Endodermal cell (in vitro differentiated cells): ENCODE measurements around the gene PELI2. TPM values are rescaled to one million over a fixed set of nuclear protein-coding genes. Genes with fewer than 3 reads are reported as not detected.

Source experiments
- DNase-seq: peaks from one replicate; pipeline ENCODE4 v3.0.0-alpha.2; 2017
- H3K27ac ChIP-seq: 2 replicates; pipeline ENCODE4 v1.5.1; 2013; ENCODE audit warnings: mild to moderate bottlenecking, low read depth, low read length, moderate library complexity
- H3K27me3 ChIP-seq: 2 replicates; pipeline ENCODE4 v1.6.1; 2013; ENCODE audit warnings: mild to moderate bottlenecking, low read length, moderate library complexity; ENCODE audit not compliant: insufficient read depth, control insufficient read depth, poor library complexity, severe bottlenecking
- H3K36me3 ChIP-seq: 2 replicates; pipeline ENCODE4 v1.7.0; 2013; ENCODE audit warnings: mild to moderate bottlenecking, low read length, moderate library complexity; ENCODE audit not compliant: control insufficient read depth, insufficient read depth
- H3K4me1 ChIP-seq: one replicate; pipeline ENCODE4 v1.7.0; 2013; ENCODE audit warnings: low read length; ENCODE audit not compliant: control insufficient read depth, insufficient read depth
- H3K4me3 ChIP-seq: 2 replicates; pipeline ENCODE4 v1.5.1; 2013; ENCODE audit warnings: mild to moderate bottlenecking, low read length, moderate library complexity
- H3K9ac ChIP-seq: 2 replicates; pipeline ENCODE4 v1.6.1; 2013; ENCODE audit warnings: mild to moderate bottlenecking, low read length, moderate library complexity; ENCODE audit not compliant: poor library complexity, severe bottlenecking; ENCODE audit errors: extremely low read depth
- H3K9me3 ChIP-seq: 2 replicates; pipeline ENCODE4 v1.6.1; 2013; ENCODE audit warnings: mild to moderate bottlenecking, low read length, moderate library complexity; ENCODE audit not compliant: control insufficient read depth
- H3K27ac Mint-ChIP-seq: 2 replicates; pipeline ENCODE4 v1.8.0; 2020; ENCODE audit warnings: mixed read lengths
- H3K27me3 Mint-ChIP-seq: 2 replicates; pipeline ENCODE4 v1.8.0; 2021; ENCODE audit warnings: mild to moderate bottlenecking, mixed read lengths; ENCODE audit not compliant: insufficient read depth
- H3K36me3 Mint-ChIP-seq: 2 replicates; pipeline ENCODE4 v1.8.0; 2020; ENCODE audit warnings: low read depth, mixed read lengths
- H3K4me1 Mint-ChIP-seq: 2 replicates; pipeline ENCODE4 v1.8.0; 2020; ENCODE audit warnings: mixed read lengths
- H3K4me3 Mint-ChIP-seq: 2 replicates; pipeline ENCODE4 v1.8.0; 2020; ENCODE audit warnings: mild to moderate bottlenecking, moderate library complexity, mixed read lengths
- H3K9me3 Mint-ChIP-seq: 2 replicates; pipeline ENCODE4 v1.8.0; 2020; ENCODE audit warnings: mild to moderate bottlenecking, mixed read lengths
- CTCF ChIP-seq: fragments of 200-600 bp; sonication (generic); conservative IDR thresholded peaks from 2 replicates; pipeline ENCODE4 v1.5.0; 2021; ENCODE audit warnings: antibody characterized with exemption, mild to moderate bottlenecking
- WGBS, 2 experiments: methylation state at CpG; one replicate each; pipeline versions ENCODE4 v1.1.5 to v1.1.7; 2013; ENCODE audit warnings: missing lambda C conversion rate in 2 of 2, mixed read lengths in 1 of 2; ENCODE audit not compliant: insufficient coverage in 1 of 2, insufficient read length in 1 of 2; 5-methylcytosine and 5-hydroxymethylcytosine counted together
- total RNA-seq, 2 donors: library from RNA; stranded (reverse); fragmentation: NEBNext Ultra II Directional in 1 of 2; extraction: Animal tissue kit (Norgen Biotek cat#: 25700) in 1 of 2; gene quantifications; 2 replicates in 1 of 2; 3 replicates in 1 of 2; pipeline ENCODE4 v1.2.1, GENCODE V29; 2021

The PELI2 gene
- total RNA-seq, 2 donors from 2014 or later: 5.9 to 8.1 TPM

- Mint-ChIP-seq H3K27ac (no peak overlapping the region), H3K36me3 (no peaks in the 10 kb centered on the region), H3K4me1 (peaks cover 13% of the 10 kb centered on the region), H3K27me3 (peaks cover 32% of the 10 kb centered on the region), H3K9me3 (no peaks in the 10 kb centered on the region), H3K4me3 (no peak overlapping the region)
- Histone ChIP-seq H3K27ac (no peak overlapping the region), H3K9me3 (no peaks in the 10 kb centered on the region), H3K36me3 (no peaks in the 10 kb centered on the region), H3K27me3 (peaks cover 17% of the 10 kb centered on the region), H3K4me1 (peaks cover 12% of the 10 kb centered on the region), H3K4me3 (no peak overlapping the region), H3K9ac (no peak overlapping the region)
- TF ChIP-seq CTCF: no peak
- WGBS, 2 experiments: 91 to 94% methylated on average over 2 of the region's 2 CpGs
- DNase-seq: no peak
These were observed 37.1 kb upstream of the PELI2 start for GRCh38 chr14:56081139-56081538.

- WGBS, 2 experiments: 95 to 100% methylated on average over 1 to 2 of the region's 2 CpGs
- no peaks in the 10 kb centered on the region for H3K36me3 ChIP-seq
- Mint-ChIP-seq H3K27ac (no peak overlapping the region), H3K4me1 (peaks cover 21% of the 10 kb centered on the region), H3K27me3 (peaks cover 17% of the 10 kb centered on the region), H3K9me3 (no peaks in the 10 kb centered on the region), H3K36me3 (no peaks in the 10 kb centered on the region), H3K4me3 (no peak overlapping the region)
- DNase-seq: no peak
- no peak overlapping the region for H3K9ac ChIP-seq
- H3K4me1 ChIP-seq: peaks cover 18% of the 10 kb centered on the region
- H3K27me3 ChIP-seq: peaks cover 5% of the 10 kb centered on the region
- no peaks in the 10 kb centered on the region for H3K9me3 ChIP-seq
- TF ChIP-seq CTCF: no peak
- H3K4me3 ChIP-seq: no peak overlapping the region
- H3K27ac ChIP-seq: no peak overlapping the region
These were observed 35.3 kb upstream of the PELI2 start for GRCh38 chr14:56082880-56083279.

GRCh38 chr14:56085471-56085870, 32.7 kb upstream of the PELI2 start:
- Histone ChIP-seq H3K9ac (no peak overlapping the region), H3K4me1 (peaks cover 32% of the 10 kb centered on the region), H3K27ac (no peak overlapping the region), H3K27me3 (no peaks in the 10 kb centered on the region), H3K9me3 (no peaks in the 10 kb centered on the region), H3K36me3 (no peaks in the 10 kb centered on the region), H3K4me3 (no peak overlapping the region)
- peaks cover 14% of the 10 kb centered on the region for H3K27me3 Mint-ChIP-seq
- TF ChIP-seq CTCF: no peak
- peaks cover 34% of the 10 kb centered on the region for H3K4me1 Mint-ChIP-seq
- 95 to 98% methylated on average over 4 of the region's 4 CpGs for WGBS, 2 experiments
- H3K9me3 Mint-ChIP-seq: no peaks in the 10 kb centered on the region
- no peak for DNase-seq
- H3K27ac Mint-ChIP-seq: no peak overlapping the region
- H3K4me3 Mint-ChIP-seq: no peak overlapping the region
- no peaks in the 10 kb centered on the region for H3K36me3 Mint-ChIP-seq
